OCI-LY7 (cell line): ENCODE data around the gene STARD7. TPM values are rescaled to one million over a fixed set of nuclear protein-coding genes. Genes with fewer than 3 reads are reported as not detected.

Experiments
- BruUV-seq: library from RNA; stranded (reverse); fragments of 400-500 nt; replicated peaks from 2 replicates; lab custom pipeline; 2021; lab: Mats Ljungman, UMichigan
- CTCF ChIA-PET: fragments of 300-600 bp; sonication (Branson Sonifier 250); formaldehyde crosslinking; loops from one replicate; lab custom pipeline; 2022; ENCODE audit warnings: antibody characterized with exemption; ENCODE audit not compliant: unreplicated experiment; lab: Charles Lee
- POLR2A ChIA-PET: fragments of 300-600 bp; sonication (Branson Sonifier 250); formaldehyde crosslinking; loops from one replicate; lab custom pipeline; 2022; ENCODE audit warnings: antibody characterized with exemption; lab: Charles Lee
- DNase-seq: peaks from one replicate; pipeline ENCODE4 v3.0.0-alpha.2; 2015; ENCODE audit warnings: low spot score
- H2AFZ ChIP-seq: fragments of 200-600 bp; sonication (generic), shearing (Covaris generic); 2 replicates; pipeline ENCODE4 v1.6.1; 2014; ENCODE audit warnings: mild to moderate bottlenecking, antibody characterized with exemption, low read length, moderate library complexity
- H3K27ac ChIP-seq: fragments of 200-600 bp; sonication (generic); 2 replicates; pipeline ENCODE4 v1.5.1; 2014; ENCODE audit warnings: mixed run types, low read depth, mild to moderate bottlenecking, moderate library complexity, low read length, inconsistent platforms; ENCODE audit not compliant: poor library complexity, severe bottlenecking
- H3K36me3 ChIP-seq: fragments of 200-600 bp; sonication (generic); 2 replicates; pipeline ENCODE4 v1.6.1; 2014; ENCODE audit warnings: mild to moderate bottlenecking, antibody characterized with exemption, low read length, moderate library complexity, mixed read lengths; ENCODE audit not compliant: insufficient read depth
- H3K4me1 ChIP-seq: fragments of 200-600 bp; sonication (generic); 2 replicates; pipeline ENCODE4 v1.5.1; 2014; ENCODE audit warnings: mild to moderate bottlenecking, low read length; ENCODE audit not compliant: insufficient read depth, poor library complexity, severe bottlenecking
- H3K4me2 ChIP-seq: fragments of 200-600 bp; sonication (generic); 2 replicates; pipeline ENCODE4 v1.6.1; 2014; ENCODE audit warnings: mild to moderate bottlenecking, low read length
- H3K4me3 ChIP-seq: fragments of 200-600 bp; sonication (generic); 2 replicates; pipeline ENCODE4 v1.5.1; 2014; ENCODE audit warnings: mild to moderate bottlenecking, low read depth, low read length; ENCODE audit not compliant: poor library complexity, severe bottlenecking
- H3K79me2 ChIP-seq: fragments of 200-600 bp; sonication (generic); 2 replicates; pipeline ENCODE4 v1.6.1; 2016; ENCODE audit warnings: low read depth, mild to moderate bottlenecking, low read length, moderate library complexity, mixed read lengths; ENCODE audit not compliant: insufficient read depth
- H3K9me2 ChIP-seq: fragments of 200-600 bp; sonication (generic); 2 replicates; pipeline ENCODE4 v1.6.1; 2016; ENCODE audit warnings: mild to moderate bottlenecking, low read length, mixed read lengths; ENCODE audit not compliant: insufficient read depth
- H3K9me3 ChIP-seq: fragments of 200-600 bp; sonication (generic); 2 replicates; pipeline ENCODE4 v1.6.1; 2014; ENCODE audit warnings: mild to moderate bottlenecking, mixed run types, low read length, mixed read lengths
- H4K20me1 ChIP-seq: fragments of 200-600 bp; sonication (generic); 2 replicates; pipeline ENCODE4 v1.6.1; 2014; ENCODE audit warnings: mild to moderate bottlenecking, antibody characterized with exemption, low read length, moderate library complexity, mixed read lengths; ENCODE audit not compliant: insufficient read depth
- EZH2phosphoT487 ChIP-seq: fragments of 200-600 bp; sonication (generic); IDR thresholded peaks from 2 replicates; pipeline ENCODE4 v1.6.1; 2018; ENCODE audit warnings: low read depth, borderline replicate concordance, mild to moderate bottlenecking, mixed run types, antibody characterized with exemption, low read length, moderate library complexity, mixed read lengths
- intact Hi-C: fragments of 100-400 bp; cut with micrococcal nuclease; formaldehyde crosslinking; loops from one replicate; pipeline ENCODE4 v1.10.0; 2022; ENCODE audit not compliant: unreplicated experiment
- total RNA-seq, 2 experiments: library from RNA; depleted of rRNA in 1 of 2; stranded (reverse); fragments of >200 nt in 1 of 2; shearing (Covaris generic) in 1 of 2; gene quantifications; 2 replicates each; pipeline ENCODE4 v1.2.3, GENCODE V29; 2014 to 2022
- TF ChIP-seq, protein P1 (sequence below): fragments of 200-600 bp; sonication (generic); conservative IDR thresholded peaks from 2 replicates; pipeline ENCODE4 v1.5.1; 2014; ENCODE audit warnings: mild to moderate bottlenecking, antibody characterized with exemption, low read length, moderate library complexity, mixed read lengths

The STARD7 gene
- total RNA-seq, 2 experiments from 2014 or later: 206 to 239 TPM

GRCh38 chr2:96207774-96208142 is 869 bp downstream of the STARD7 start:
- Histone ChIP-seq H3K9me3 (no peaks in the 10 kb centered on the region), H3K4me2 (peak overlapping the region; percentile 97), H3K4me1 (peaks cover 70% of the 10 kb centered on the region), H3K79me2 (peaks cover 69% of the 10 kb centered on the region), H3K4me3 (peak overlapping the region; percentile 90), H3K36me3 (peaks cover 45% of the 10 kb centered on the region), H3K9me2 (no peaks in the 10 kb centered on the region), H3K27ac (peak overlapping the region; percentile 81), H2AFZ (no peak overlapping the region), H4K20me1 (peaks cover 35% of the 10 kb centered on the region)
- POLR2A ChIA-PET: interaction anchor here (0.7 to 2.2 kb wide), 12 partner anchors 9 to 128 kb away, joined by 3 to 22 read pairs (median 4); partner anchors contain the start of gene NCAPH
- DNase-seq: peak; percentile 31
- intact Hi-C loops: loop anchor here (1.0 to 5.0 kb wide), 5 partner anchors 25 to 115 kb away; partner anchors contain the start of gene CIAO1
- TF ChIP-seq, protein P1, sequence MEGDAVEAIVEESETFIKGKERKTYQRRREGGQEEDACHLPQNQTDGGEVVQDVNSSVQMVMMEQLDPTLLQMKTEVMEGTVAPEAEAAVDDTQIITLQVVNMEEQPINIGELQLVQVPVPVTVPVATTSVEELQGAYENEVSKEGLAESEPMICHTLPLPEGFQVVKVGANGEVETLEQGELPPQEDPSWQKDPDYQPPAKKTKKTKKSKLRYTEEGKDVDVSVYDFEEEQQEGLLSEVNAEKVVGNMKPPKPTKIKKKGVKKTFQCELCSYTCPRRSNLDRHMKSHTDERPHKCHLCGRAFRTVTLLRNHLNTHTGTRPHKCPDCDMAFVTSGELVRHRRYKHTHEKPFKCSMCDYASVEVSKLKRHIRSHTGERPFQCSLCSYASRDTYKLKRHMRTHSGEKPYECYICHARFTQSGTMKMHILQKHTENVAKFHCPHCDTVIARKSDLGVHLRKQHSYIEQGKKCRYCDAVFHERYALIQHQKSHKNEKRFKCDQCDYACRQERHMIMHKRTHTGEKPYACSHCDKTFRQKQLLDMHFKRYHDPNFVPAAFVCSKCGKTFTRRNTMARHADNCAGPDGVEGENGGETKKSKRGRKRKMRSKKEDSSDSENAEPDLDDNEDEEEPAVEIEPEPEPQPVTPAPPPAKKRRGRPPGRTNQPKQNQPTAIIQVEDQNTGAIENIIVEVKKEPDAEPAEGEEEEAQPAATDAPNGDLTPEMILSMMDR: no peak
- no peak for TF ChIP-seq EZH2phosphoT487
- no TSS peak for BruUV-seq
- CTCF ChIA-PET: interaction anchor here (0.6 to 1.3 kb wide), 2 partner anchors 57 to 61 kb away, joined by 3 read pairs; no protein-coding TSS in a partner anchor

DNA sequence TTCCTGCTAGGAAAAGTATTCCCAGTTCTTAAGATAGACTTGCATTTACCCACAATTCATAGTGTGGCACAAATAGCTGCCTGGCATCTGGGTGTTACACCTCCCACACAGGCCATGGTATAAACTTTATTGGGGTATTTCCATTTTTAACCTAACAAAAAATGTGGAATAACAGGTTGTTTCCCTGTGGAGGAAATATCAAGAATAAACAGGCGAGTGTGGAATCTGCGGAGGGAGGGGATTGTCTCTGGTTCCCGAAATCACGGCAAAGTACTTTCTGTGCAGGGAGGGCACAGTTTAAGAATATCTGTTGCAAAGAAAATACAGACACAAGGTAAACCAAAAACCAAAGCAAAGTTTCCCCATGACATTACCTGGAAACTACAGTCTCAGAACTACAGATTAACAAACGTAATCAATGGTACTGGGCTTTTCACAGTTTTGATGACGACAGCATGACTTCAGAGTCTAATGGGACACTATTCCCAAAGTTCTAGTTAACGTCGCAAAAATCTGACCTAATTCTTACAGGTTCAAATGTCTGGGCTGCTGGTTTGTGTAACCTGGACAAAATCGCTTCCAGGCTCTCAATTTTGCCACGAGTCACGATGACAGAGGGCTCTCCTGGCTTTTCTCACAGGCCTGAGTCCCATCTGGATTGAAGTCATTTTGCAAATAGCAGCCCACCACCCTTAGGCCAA is 1.4 kb downstream of the STARD7 start:
- DNase-seq: peak; percentile 25
- H3K9me3 ChIP-seq: no peaks in the 10 kb centered on the region
- peak overlapping the region; percentile 90 for H3K4me3 ChIP-seq
- H3K27ac ChIP-seq: peak overlapping the region; percentile 81
- ChIA-PET CTCF (interaction anchor here (1.3 kb wide), 1 partner anchor 58 kb away, joined by 3 read pairs; no protein-coding TSS in a partner anchor), POLR2A (interaction anchor here (0.7 to 2.2 kb wide), 6 partner anchors 10 to 99 kb away, joined by 3 to 20 read pairs (median 3); no protein-coding TSS in a partner anchor)
- TSS peak; percentile 64 for BruUV-seq
- intact Hi-C loops: loop anchor here (1.0 to 5.0 kb wide), 2 partner anchors 34 to 115 kb away; no protein-coding TSS in a partner anchor
- peaks cover 39% of the 10 kb centered on the region for H4K20me1 ChIP-seq
- no peak for TF ChIP-seq EZH2phosphoT487
- TF ChIP-seq, protein P1: no peak
- H2AFZ ChIP-seq: no peak overlapping the region
- peak overlapping the region; percentile 97 for H3K4me2 ChIP-seq
- peaks cover 74% of the 10 kb centered on the region for H3K79me2 ChIP-seq
- H3K36me3 ChIP-seq: peaks cover 48% of the 10 kb centered on the region
- H3K9me2 ChIP-seq: no peaks in the 10 kb centered on the region
- peaks cover 75% of the 10 kb centered on the region for H3K4me1 ChIP-seq
